GM13977 (cell line): ENCODE measurements around the gene TMEM8B.
A peak's percentile ranks its signal among the peaks of the same experiment; 100 is the strongest.
"Not testable (repeated sequence)": the region's sequence is repeated elsewhere in the genome, so short reads cannot be mapped to it uniquely, and the experiment has no call there.

Source experiments
- DNase-seq: peaks from one replicate; pipeline ENCODE4 v3.0.0; 2012; ENCODE audit warnings: low spot score
- in situ Hi-C: fragments of 300-500 bp; cut with MboI; formaldehyde crosslinking; loops from one replicate; pipeline ENCODE4 v1.12.0; 2022; ENCODE audit warnings: low sequenced_read_pairs, low pct_unique_long_range_greater_than_20kb, mixed read lengths, inconsistent platforms; ENCODE audit not compliant: unreplicated experiment
- TF ChIP-seq, protein P1 (sequence below): IDR thresholded peaks from 2 replicates; pipeline ENCODE4 v1.5.1; 2012; ENCODE audit warnings: mild to moderate bottlenecking, control low read depth; ENCODE audit not compliant: insufficient read depth; ENCODE audit errors: extremely low read depth, missing control alignments

The TMEM8B gene

DNA sequence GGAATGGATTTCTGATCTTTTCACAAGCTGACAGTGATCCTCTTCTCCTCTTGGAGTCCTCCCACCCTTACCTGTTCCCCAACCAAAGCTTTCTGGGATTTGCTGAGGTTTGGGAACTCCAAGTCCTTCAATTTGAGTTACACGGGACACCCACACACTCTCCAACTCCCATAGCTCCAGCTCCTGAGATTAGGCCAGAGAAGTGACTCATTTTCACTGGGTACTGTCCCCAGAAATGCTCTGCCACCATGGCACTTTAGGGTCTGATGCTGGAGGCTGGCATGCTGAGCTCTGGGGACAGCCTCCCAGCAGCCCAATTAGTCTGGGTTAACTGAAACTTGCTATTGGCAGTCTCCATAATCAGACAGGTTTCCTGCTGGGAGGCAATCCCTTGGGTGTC is 63.0 kb downstream of the TMEM8B start:
- no peak for DNase-seq
- TF ChIP-seq, protein P1, sequence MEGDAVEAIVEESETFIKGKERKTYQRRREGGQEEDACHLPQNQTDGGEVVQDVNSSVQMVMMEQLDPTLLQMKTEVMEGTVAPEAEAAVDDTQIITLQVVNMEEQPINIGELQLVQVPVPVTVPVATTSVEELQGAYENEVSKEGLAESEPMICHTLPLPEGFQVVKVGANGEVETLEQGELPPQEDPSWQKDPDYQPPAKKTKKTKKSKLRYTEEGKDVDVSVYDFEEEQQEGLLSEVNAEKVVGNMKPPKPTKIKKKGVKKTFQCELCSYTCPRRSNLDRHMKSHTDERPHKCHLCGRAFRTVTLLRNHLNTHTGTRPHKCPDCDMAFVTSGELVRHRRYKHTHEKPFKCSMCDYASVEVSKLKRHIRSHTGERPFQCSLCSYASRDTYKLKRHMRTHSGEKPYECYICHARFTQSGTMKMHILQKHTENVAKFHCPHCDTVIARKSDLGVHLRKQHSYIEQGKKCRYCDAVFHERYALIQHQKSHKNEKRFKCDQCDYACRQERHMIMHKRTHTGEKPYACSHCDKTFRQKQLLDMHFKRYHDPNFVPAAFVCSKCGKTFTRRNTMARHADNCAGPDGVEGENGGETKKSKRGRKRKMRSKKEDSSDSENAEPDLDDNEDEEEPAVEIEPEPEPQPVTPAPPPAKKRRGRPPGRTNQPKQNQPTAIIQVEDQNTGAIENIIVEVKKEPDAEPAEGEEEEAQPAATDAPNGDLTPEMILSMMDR = no peak
- in situ Hi-C loops = no loop called here

DNA sequence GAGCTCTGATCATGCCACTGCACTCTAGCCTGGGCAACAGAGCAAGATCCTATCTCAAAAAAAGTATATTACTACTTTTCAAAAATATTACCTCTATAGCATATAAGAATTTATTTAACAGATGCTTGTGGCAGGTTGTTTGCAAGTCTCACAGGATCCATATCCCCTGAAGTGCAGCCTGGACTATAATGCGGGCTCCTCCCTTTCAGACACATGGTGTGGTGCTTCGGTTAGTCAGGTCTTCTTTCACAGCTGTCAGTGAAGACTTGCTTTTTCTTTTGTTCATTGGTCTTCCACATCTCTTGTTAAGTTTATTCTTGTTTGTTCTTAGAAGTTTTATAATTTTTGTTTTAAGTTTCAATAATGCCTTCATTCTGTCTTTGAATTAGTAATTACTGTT is 67.5 kb downstream of the TMEM8B start:
- TF ChIP-seq, protein P1 = no peak

DNA sequence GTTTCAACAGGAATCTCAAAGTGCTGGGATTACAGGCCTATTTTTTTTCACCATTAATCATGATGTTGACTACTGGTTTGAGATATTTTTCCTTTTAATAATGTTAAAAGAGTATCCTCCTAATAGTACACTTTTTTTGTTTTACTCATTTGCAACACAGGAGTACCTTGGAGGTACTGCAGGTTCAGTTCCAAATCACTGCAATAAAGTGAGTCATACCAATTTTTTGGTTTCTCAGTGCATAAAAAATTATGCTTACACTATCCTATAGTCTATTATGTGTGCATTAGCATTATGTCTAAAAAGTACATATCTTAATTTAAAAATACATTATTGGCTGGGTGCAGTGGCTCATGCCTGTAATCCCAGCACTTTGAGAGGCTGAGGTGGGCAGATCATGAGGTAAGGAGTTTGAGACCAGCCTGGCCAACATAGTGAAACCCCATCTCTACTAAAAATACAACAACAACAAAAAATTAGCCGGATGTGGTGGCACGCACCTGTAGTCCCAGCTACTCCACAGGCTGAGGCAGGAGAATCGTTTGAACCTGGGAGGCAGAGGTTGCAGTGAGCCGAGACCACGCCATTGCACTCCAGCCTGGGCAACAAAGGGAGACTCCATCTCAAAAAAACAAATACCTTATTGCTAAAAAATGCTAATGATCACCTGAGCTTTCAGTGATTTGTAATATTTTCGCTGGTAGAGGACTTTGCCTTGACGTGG is 68.5 kb downstream of the TMEM8B start:
- in situ Hi-C loops, DNase-seq: not testable (repeated sequence)

More for the DNA sequence above, 67.5 kb downstream of the TMEM8B start:
- in situ Hi-C loops = no loop called here
- no peak for DNase-seq

DNA sequence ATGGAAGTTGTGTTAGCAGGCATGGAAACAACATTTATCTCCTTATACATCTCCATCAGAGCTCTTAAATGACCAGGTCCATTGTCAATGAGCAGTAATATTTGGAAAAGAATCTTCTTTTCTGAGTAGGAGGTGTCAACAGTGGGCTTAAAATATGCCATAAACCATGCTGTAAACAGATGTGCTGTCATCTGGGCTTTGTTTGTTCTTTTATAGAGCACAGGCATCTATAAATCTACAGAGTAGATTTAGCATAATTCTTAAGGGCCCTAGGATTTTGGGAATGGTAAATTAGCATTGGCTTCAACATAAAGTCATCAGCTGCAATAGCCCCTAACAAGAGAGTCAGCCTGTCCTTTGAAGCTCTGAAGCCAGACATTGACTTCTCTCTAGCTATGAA is 69.3 kb downstream of the TMEM8B start:
- TF ChIP-seq, protein P1 = no peak
- in situ Hi-C loops = no loop called here
- DNase-seq = no peak

DNA sequence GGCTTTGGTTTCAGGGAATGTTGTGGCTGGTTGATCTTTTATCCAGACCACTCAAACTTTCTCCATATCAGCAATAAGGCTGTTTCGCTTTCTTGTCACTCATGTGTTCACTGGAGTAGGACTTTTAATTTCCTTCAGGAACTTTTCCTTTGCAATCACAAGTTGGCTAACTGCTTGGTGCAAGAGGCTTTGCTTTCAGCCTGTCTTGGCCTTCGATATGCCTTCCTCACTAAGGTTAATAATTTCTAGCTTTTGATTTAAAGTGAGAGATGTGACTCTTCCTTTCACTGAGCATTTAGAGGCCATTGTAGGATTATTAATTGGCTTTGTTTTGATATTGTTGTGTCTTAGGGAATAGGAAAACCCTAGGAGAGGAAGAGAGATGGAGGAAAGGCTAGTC is 70.0 kb downstream of the TMEM8B start:
- in situ Hi-C loops = no loop called here
- DNase-seq = no peak
- TF ChIP-seq, protein P1 = no peak

DNA sequence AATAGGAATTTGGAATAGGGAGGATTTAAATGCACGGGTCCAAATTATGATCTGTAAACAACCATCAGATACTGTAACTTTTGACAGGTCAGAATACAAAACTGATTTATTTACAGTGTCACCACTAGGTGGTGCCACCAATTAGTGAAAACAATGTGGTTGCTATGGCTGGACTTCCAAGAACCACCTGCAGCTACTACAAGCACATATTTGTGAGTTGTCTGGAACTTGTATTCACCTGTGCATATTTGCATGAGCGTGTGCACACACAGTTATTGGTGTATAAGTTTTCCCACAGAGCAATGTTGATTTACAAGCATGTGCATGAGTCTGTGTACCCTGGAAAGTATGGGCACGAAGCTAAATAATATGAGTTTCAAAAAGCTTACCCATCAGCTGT is 74.0 kb downstream of the TMEM8B start:
- peak; percentile 73 for DNase-seq
- TF ChIP-seq, protein P1 = peak; percentile 79
- in situ Hi-C loops = no loop called here

DNA sequence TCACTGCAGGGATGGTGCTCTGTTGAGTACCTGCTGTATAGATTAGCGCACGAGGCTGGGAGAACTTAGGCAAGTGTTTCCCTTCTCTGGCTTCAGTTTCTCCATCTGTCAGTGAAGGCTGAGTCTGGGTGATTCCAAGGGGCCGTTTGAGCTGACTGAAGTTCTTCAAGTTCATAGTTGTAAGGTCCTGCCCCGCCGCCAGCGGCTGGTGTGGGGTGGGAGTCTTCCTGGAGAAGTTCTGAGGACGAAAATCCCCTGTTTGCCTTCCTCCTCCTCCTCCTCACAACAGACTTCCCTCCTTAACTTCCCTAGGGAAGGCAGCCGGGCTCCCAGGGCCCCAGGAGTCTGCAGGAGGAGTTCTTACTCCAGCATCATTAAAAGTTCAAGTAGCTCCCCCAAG is 75.3 kb downstream of the TMEM8B start:
- in situ Hi-C loops = no loop called here
- TF ChIP-seq, protein P1 = no peak
- DNase-seq = no peak
